GM19455 (cell line): ENCODE data around the gene CCT3.
"Not testable (repeated sequence)": the region's sequence is repeated elsewhere in the genome, so short reads cannot be mapped to it uniquely, and the experiment has no call there.

Experiments used
- ATAC-seq: cut with Tn5 transposase; IDR thresholded peaks from one replicate; pipeline ENCODE4 v1.9.1; 2021; ENCODE audit not compliant: unreplicated experiment

The CCT3 gene

GRCh38 chr1:156368889-156369684, 31.0 kb upstream of the CCT3 start, which contains the start of gene RHBG:
Gene RHBG (plus strand): TSS chr1:156369211. CDS start chr1:156369250, 39 bp downstream.
- ATAC-seq = no peak

GRCh38 chr1:156368157-156368658, 30.1 kb upstream of the CCT3 start:
- ATAC-seq = no peak

GRCh38 chr1:156367383-156368156, 29.5 kb upstream of the CCT3 start:
- no peak for ATAC-seq

DNA sequence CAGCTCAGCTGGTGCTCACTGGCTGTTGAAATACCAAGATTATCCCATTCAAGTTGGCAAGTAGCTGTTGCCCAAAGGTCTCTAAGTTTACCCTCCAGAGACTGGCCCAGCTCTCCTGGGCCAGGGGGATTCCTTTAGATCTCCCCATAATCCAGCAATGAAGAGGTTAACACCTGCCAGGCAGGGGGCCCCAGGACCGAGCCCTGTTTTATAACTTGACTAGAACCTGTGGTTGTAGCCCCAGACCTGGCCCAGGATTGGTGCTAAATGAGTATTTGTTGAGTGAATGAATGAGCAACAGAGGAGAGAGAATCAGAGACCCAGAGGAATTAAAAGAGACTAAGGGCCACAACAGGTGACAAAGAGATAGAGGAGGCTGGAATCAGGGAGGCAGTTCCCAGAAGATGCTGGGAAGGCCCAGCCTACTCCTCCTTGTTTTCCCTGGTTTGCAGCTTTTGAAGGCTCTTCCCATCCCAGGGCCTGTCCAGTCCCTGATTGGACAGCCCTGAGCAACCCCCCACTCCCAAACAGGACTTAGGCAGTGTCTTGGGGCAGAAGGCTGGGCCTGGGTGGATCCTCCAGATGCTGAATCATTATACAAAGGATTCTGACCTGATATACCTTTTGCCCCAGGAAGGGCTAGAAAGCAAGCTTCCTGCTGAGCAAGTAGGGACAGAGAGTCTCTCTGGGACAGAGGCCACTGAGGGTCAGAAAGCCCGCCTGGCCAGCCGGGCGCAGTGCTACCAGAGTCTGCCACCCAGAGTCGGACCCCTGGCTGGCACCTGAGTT, 28.5 kb upstream of the CCT3 start:
- ATAC-seq = no peak

DNA sequence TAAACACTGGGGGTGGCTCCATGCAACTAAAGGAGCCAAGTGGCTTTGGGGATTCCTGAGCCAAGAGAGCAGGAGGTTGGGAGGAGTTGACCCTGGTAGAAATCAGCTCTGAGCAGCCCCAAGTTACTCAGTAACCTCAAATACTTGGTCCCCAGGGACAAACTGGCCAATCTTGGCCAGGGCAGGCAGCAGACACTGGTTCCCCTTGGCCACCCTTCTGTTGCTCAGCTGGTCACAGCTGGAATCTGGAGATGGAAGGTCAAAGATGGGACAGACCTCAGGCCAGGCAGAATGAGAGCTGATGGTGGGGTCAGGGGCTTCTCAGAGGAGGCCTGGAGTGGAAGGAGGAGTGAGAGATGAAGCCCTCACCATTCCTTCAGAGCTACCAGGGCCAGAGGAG, 27.7 kb upstream of the CCT3 start:
- no peak for ATAC-seq

DNA sequence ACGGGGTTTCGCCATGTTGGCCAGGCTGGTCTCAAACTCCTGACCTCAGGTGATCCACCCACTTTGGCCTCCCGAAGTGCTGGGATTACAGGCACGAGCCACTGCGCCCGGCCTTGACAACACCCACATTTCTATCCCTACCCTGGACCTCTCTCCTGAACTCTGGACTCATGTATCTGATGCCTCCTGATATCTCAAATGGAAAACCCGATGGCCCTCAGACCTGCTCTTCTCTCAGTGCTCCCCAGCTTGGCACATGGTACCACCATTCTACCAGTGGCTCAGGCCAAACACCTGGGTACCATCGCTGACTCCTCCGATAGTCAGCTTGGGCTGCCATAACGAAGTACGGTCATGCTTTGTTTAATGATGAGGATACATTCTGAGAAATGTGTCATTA, 22.4 kb upstream of the CCT3 start:
- no peak for ATAC-seq

- no peak for ATAC-seq
Observed at GRCh38 chr1:156359973-156360372, 21.9 kb upstream of the CCT3 start.

- ATAC-seq = no peak
Observed at GRCh38 chr1:156359249-156359648, 21.2 kb upstream of the CCT3 start.

DNA sequence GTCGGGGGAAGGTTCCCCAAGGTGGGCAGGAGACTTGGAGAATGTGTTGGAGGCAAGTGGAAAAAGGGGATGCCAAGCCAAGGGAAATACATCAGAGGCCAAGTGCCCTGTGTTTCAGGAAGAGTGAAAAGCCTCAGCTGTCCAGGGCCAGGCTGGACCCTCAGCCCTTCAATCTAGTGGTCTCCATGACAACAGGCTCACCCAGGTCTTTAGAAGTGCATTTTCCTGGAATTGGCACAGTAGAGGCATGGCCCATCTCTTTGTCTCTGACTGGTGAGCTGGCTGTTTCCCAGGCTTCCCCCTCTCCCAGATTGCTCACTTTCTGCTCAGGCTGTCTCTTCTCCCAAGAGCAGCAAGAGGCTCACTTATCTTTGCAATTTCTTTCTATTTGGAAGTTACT, 20.5 kb upstream of the CCT3 start:
- ATAC-seq = no peak

- ATAC-seq = no peak
Observed at GRCh38 chr1:156357977-156358376, 19.9 kb upstream of the CCT3 start.

DNA sequence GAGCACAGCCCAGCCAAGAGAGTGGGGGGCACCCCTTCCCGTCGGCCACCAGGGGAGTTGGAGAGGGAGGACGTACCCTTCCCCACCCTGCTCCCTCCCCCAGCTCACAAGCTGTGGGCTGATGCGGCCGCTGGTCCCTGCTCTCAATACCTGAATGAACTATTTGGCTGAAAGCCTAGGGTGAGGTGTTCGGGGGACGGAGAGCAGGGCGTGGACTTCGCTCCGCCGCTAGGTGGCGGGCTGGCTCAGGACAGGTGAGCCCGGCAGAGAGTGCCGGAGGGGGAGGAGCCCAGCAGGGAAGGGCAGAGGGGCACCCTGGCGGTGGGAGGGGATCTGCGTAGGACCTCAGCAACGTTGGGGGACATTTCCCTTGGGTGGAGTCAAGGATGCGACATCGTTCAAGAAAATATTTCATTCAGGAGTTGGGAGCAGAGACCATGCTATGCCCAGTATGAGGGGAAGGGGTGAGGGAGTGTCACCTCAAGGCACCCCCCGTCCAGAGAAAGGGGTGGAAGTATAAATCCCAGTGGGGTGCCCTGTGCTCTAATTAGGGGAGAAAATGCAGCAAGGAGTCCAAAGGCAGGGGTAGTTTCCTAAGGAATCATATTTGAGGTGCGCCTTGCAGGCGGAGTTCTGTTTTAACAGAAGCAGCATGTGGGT, 18.9 kb upstream of the CCT3 start:
- no peak for ATAC-seq

DNA sequence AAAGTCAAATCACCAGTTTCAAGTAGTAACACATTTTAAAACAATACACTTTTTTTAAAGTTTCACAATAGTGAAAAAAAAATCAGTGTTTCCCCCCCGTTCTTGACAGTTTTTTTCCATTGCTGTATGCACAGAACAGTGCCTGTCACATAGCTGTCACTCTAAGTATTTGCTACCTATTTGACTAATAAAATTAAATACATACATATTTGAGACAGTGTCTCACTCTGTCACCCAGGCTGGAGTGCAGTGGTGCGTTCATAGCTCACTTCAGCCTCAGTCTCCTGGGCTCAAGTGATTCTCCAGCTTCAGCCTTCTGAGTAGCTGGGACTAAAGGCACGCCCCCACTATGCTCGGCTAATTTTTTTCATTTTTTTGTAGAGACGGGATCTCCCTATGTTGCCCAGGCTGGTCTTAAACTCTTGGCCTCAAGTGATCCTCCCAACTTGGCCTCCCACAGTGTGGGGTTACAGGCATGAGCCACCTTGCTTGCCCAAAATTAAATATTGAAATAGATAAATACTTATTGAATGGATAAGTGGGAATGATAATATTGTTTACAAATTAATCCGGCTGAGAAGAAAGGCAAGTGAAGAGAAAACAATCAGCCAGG, 18.3 kb upstream of the CCT3 start:
- ATAC-seq = no peak

DNA sequence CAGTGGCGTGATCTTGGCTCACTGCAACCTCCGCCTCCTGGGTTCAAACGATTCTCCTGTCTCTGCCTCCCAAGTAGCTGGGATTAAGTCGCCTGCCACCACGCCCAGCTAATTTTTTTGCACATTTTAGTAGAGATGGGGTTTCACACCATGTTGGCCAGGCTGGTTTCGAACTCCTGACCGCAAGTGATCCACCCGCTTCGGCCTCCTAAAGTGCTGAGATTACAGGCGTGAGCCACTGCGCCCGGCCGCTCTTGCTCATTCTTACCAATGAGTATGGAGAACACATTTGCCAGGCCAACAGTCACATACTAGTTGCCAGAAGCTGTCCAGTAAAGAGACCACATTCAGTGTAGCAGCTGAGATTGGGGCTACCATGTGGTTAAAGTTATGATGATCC, 14.4 kb upstream of the CCT3 start:
- ATAC-seq = not testable (repeated sequence)

DNA sequence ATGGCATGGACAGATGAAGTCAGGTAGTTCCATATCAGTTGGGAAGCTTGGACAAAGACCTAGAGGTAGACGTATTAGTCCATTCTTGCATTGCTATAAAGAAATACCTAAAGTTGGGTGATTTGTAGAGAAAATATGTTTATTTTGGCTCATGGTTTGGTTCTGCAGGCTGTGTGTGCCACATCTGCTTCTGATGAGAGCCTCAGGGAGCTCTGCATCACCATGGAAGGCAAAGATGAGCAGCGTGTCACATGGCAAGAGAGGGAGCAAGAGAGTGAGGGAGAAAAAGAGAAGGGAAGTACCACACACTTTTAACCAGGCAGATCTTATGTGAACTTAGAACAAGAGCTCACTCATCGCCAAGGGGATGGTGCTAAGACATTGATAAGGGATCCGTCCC, 9.2 kb upstream of the CCT3 start:
- ATAC-seq = no peak

DNA sequence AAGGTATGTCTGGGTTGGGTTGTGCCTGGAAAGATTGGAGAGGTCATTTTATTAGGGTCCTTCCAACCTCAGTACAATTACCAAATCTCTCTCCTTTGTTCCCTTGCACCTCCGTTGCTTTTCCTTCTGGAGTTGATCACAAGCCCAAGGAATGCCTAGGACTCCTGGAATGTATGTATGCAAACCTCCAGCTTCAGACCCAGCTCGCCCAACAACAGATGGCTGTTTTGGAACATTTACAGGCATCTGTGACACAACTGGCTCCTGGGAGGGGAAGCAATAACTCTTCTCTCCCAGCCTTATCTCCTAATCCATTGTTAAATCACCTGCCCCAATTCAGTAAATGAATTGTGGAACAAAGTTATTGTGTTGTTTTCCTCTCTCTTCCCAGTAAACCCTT, 8.5 kb upstream of the CCT3 start:
- no peak for ATAC-seq

DNA sequence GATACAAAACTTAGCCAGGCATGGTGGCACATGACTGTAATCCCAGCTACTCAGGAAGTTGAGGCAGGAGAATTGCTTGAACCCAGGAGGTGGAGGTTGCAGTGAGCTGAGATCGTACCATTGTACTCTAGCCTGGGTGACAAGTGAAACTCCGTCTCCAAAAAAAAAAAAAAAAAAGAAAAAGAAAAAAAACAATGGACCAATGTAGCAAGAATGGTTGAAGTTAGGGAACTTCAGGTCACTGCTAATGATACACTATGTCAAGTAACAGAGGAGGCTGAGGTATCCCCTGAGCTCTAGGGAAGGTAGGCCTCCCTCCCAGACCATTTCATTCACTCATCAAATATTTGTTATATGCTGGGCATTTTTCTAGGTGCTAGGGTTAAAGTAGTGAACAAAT, 7.9 kb upstream of the CCT3 start:
- ATAC-seq = not testable (repeated sequence)

- no peak for ATAC-seq
Observed at GRCh38 chr1:156344409-156344808, 6.3 kb upstream of the CCT3 start.

GRCh38 chr1:156342166-156342955, 4.3 kb upstream of the CCT3 start:
- no peak for ATAC-seq

DNA sequence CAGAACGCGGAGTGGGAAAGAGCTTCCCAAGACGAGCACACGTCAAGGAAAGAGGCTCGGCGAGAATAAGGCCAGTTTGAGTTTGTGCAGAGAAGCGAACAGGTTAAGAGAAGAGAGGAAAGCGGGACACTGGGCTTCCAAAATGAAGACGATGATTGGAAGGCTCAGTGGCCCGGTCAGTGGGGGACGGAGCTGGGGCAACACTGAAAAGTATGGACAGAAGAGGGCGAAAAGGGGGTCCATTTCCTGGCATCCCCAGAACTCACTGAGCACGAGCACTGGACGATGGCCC, 258 bp downstream of the CCT3 start:
- no peak for ATAC-seq
